ENCODE results near the gene SLC7A10. TPM values are rescaled to one million over a fixed set of nuclear protein-coding genes. Genes with fewer than 3 reads are reported as not detected.
"Not testable (repeated sequence)": the region's sequence is repeated elsewhere in the genome, so short reads cannot be mapped to it uniquely, and the experiment has no call there.

The SLC7A10 gene
- total RNA-seq, 3 donors from 2014 or later (not counting 1 experiment from before 2014, with no cell fraction given): not detected

- intact Hi-C loops (cut with micrococcal nuclease): no loop called here
- H3K9me3 Mint-ChIP-seq: no peaks in the 10 kb centered on the region
- Histone ChIP-seq H3K9me3 (ENCODE audit: control insufficient read depth, insufficient read depth, low read length) (no peaks in the 10 kb centered on the region), H3K27ac (ENCODE audit: low read length) (no peak overlapping the region), H3K4me1 (ENCODE audit: control insufficient read depth, insufficient read depth, low read length) (no peaks in the 10 kb centered on the region), H3K36me3 (ENCODE audit: control insufficient read depth, insufficient read depth, low read length) (no peaks in the 10 kb centered on the region), H3K27me3 (ENCODE audit: control insufficient read depth, insufficient read depth, low read length) (no peaks in the 10 kb centered on the region), H3K4me3 (ENCODE audit: low read length) (no peak overlapping the region)
- DNase-seq: no peak
- no peaks in the 10 kb centered on the region for H3K36me3 Mint-ChIP-seq
- ATAC-seq: no peak
- H3K4me3 Mint-ChIP-seq: no peak overlapping the region
- no peak for TF ChIP-seq CTCF (IDR thresholded peaks at IDR 0.05)
- H3K4me1 Mint-ChIP-seq: no peaks in the 10 kb centered on the region
- 92% methylated on average over 22 of the region's 22 CpGs for WGBS (ENCODE audit: insufficient coverage)
- no peak overlapping the region for H3K27ac Mint-ChIP-seq
- H3K27me3 Mint-ChIP-seq (ENCODE audit: low read depth in 2 of 2): peaks cover 0 to 7% of the 10 kb centered on the region in 2 donors
Measured at GRCh38 chr19:33210266-33210940, 15.2 kb downstream of the SLC7A10 start.

GRCh38 chr19:33209850-33210230, 15.8 kb downstream of the SLC7A10 start:
- H3K9me3 ChIP-seq (ENCODE audit: control insufficient read depth, insufficient read depth, low read length); H3K36me3 ChIP-seq (ENCODE audit: control insufficient read depth, insufficient read depth, low read length); H3K4me1 Mint-ChIP-seq; DNase-seq; H3K9me3 Mint-ChIP-seq; H3K27me3 Mint-ChIP-seq (ENCODE audit: low read depth in 2 of 2); intact Hi-C loops (cut with micrococcal nuclease); H3K36me3 Mint-ChIP-seq; H3K27ac Mint-ChIP-seq; H3K4me3 Mint-ChIP-seq; H3K27ac ChIP-seq (ENCODE audit: low read length); H3K4me1 ChIP-seq (ENCODE audit: control insufficient read depth, insufficient read depth, low read length); H3K27me3 ChIP-seq (ENCODE audit: control insufficient read depth, insufficient read depth, low read length); ATAC-seq; H3K4me3 ChIP-seq (ENCODE audit: low read length): not testable (repeated sequence)
- WGBS (ENCODE audit: insufficient coverage): 88% methylated on average over 7 of the region's 7 CpGs

GRCh38 chr19:33208904-33209849, 16.5 kb downstream of the SLC7A10 start:
- Mint-ChIP-seq H3K4me1 (no peaks in the 10 kb centered on the region), H3K9me3 (no peaks in the 10 kb centered on the region), H3K27ac (no peak overlapping the region), H3K4me3 (no peak overlapping the region), H3K36me3 (no peaks in the 10 kb centered on the region), H3K27me3 (ENCODE audit: low read depth in 2 of 2) (peaks cover 0 to 2% of the 10 kb centered on the region in 2 donors)
- DNase-seq (no peak), ATAC-seq (no peak)
- H3K27ac ChIP-seq (ENCODE audit: low read length): no peak overlapping the region
- 86% methylated on average over 23 of the region's 24 CpGs for WGBS (ENCODE audit: insufficient coverage)
- H3K4me1 ChIP-seq (ENCODE audit: control insufficient read depth, insufficient read depth, low read length): no peaks in the 10 kb centered on the region
- H3K4me3 ChIP-seq (ENCODE audit: low read length): no peak overlapping the region
- TF ChIP-seq CTCF (IDR thresholded peaks at IDR 0.05): no peak
- no peaks in the 10 kb centered on the region for H3K9me3 ChIP-seq (ENCODE audit: control insufficient read depth, insufficient read depth, low read length)
- H3K36me3 ChIP-seq (ENCODE audit: control insufficient read depth, insufficient read depth, low read length): no peaks in the 10 kb centered on the region
- intact Hi-C loops (cut with micrococcal nuclease): no loop called here
- H3K27me3 ChIP-seq (ENCODE audit: control insufficient read depth, insufficient read depth, low read length): no peaks in the 10 kb centered on the region

GRCh38 chr19:33208371-33208895, 17.2 kb downstream of the SLC7A10 start:
- ATAC-seq: no peak
- H3K4me3 ChIP-seq (ENCODE audit: low read length): no peak overlapping the region
- Mint-ChIP-seq H3K36me3 (no peaks in the 10 kb centered on the region), H3K27me3 (ENCODE audit: low read depth in 2 of 2) (no peaks in the 10 kb centered on the region), H3K4me1 (no peaks in the 10 kb centered on the region), H3K27ac (no peak overlapping the region), H3K4me3 (no peak overlapping the region), H3K9me3 (no peaks in the 10 kb centered on the region)
- WGBS (ENCODE audit: insufficient coverage): 48% methylated on average over 11 of the region's 11 CpGs
- no peak for DNase-seq
- no peaks in the 10 kb centered on the region for H3K9me3 ChIP-seq (ENCODE audit: control insufficient read depth, insufficient read depth, low read length)
- H3K36me3 ChIP-seq (ENCODE audit: control insufficient read depth, insufficient read depth, low read length): no peaks in the 10 kb centered on the region
- intact Hi-C loops (cut with micrococcal nuclease): no loop called here
- TF ChIP-seq CTCF (IDR thresholded peaks at IDR 0.05): no peak
- H3K27me3 ChIP-seq (ENCODE audit: control insufficient read depth, insufficient read depth, low read length): no peaks in the 10 kb centered on the region
- no peaks in the 10 kb centered on the region for H3K4me1 ChIP-seq (ENCODE audit: control insufficient read depth, insufficient read depth, low read length)
- no peak overlapping the region for H3K27ac ChIP-seq (ENCODE audit: low read length)

All from natural killer cell (primary cell).